GM23338 (cell line): ENCODE measurements around the gene SEC16B. TPM values are rescaled to one million over a fixed set of nuclear protein-coding genes. Genes with fewer than 3 reads are reported as not detected.

Experiments used
- ATAC-seq: fragments of 200-7000 bp; cut with Tn5 transposase; 3 replicates; pipeline ENCODE4 v1.9.1; 2020
- DNase-seq: peaks from one replicate; pipeline ENCODE4 v3.0.0-alpha.2; 2015; ENCODE audit warnings: low spot score
- H2AFZ ChIP-seq: fragments of 200-600 bp; sonication (generic); 2 replicates; pipeline ENCODE4 v1.8.0; 2016; ENCODE audit warnings: antibody characterized with exemption, mild to moderate bottlenecking, moderate library complexity
- H3F3A ChIP-seq: fragments of 200-600 bp; sonication (generic); replicated peaks from 2 replicates; pipeline ENCODE4 v1.8.0; 2017; ENCODE audit warnings: antibody characterized with exemption, mixed run types, low read depth
- H3K27ac ChIP-seq: fragments of 200-600 bp; sonication (generic); 2 replicates; pipeline ENCODE4 v1.6.1; 2016; ENCODE audit warnings: low read depth
- H3K27me3 ChIP-seq: fragments of 200-600 bp; sonication (generic); 2 replicates; pipeline ENCODE4 v1.8.0; 2016; ENCODE audit warnings: mild to moderate bottlenecking, mixed run types, moderate library complexity; ENCODE audit not compliant: insufficient read depth
- H3K36me3 ChIP-seq: fragments of 200-600 bp; sonication (generic); 2 replicates; pipeline ENCODE4 v1.8.0; 2016; ENCODE audit warnings: mild to moderate bottlenecking; ENCODE audit not compliant: insufficient read depth
- H3K4me1 ChIP-seq: fragments of 200-600 bp; sonication (generic); 2 replicates; pipeline ENCODE4 v1.8.0; 2016; ENCODE audit warnings: mild to moderate bottlenecking, moderate library complexity; ENCODE audit not compliant: insufficient read depth
- H3K4me2 ChIP-seq: fragments of 200-600 bp; sonication (generic); 2 replicates; pipeline ENCODE4 v1.7.1; 2017; ENCODE audit warnings: mixed run types
- H3K4me3 ChIP-seq: fragments of 200-600 bp; sonication (generic); 2 replicates; pipeline ENCODE4 v1.6.1; 2016; ENCODE audit warnings: mixed run types
- H3K79me2 ChIP-seq: fragments of 200-600 bp; sonication (generic); replicated peaks from 2 replicates; pipeline ENCODE4 v1.8.0; 2017; ENCODE audit warnings: mild to moderate bottlenecking; ENCODE audit not compliant: insufficient read depth
- H3K9me2 ChIP-seq: fragments of 200-600 bp; sonication (generic); 2 replicates; pipeline ENCODE4 v1.8.0; 2017; ENCODE audit not compliant: insufficient read depth
- H4K20me1 ChIP-seq: fragments of 200-600 bp; sonication (generic); replicated peaks from 2 replicates; pipeline ENCODE4 v1.8.0; 2017; ENCODE audit warnings: mild to moderate bottlenecking; ENCODE audit not compliant: insufficient read depth
- H3K27ac Mint-ChIP-seq: 2 replicates; pipeline ENCODE4 v1.8.0; 2020; ENCODE audit warnings: inconsistent platforms, mild to moderate bottlenecking, moderate library complexity, mixed read lengths
- H3K27me3 Mint-ChIP-seq: 3 replicates; pipeline ENCODE4 v1.8.0; 2022; ENCODE audit warnings: low read depth, mild to moderate bottlenecking, moderate library complexity, mixed read lengths, inconsistent platforms; ENCODE audit not compliant: insufficient read depth, poor library complexity
- H3K36me3 Mint-ChIP-seq: 3 replicates; pipeline ENCODE4 v1.8.0; 2021; ENCODE audit warnings: low read depth, mild to moderate bottlenecking, inconsistent platforms, moderate library complexity, mixed read lengths
- H3K4me1 Mint-ChIP-seq: 3 replicates; pipeline ENCODE4 v1.8.0; 2020; ENCODE audit warnings: mild to moderate bottlenecking, inconsistent platforms, mixed read lengths
- H3K4me3 Mint-ChIP-seq: 3 replicates; pipeline ENCODE4 v1.8.0; 2021; ENCODE audit warnings: moderate library complexity, mild to moderate bottlenecking, inconsistent platforms, mixed read lengths
- H3K9me3 Mint-ChIP-seq: 3 replicates; pipeline ENCODE4 v1.8.0; 2020; ENCODE audit warnings: moderate library complexity, mild to moderate bottlenecking, inconsistent platforms, mixed read lengths
- CTCF ChIP-seq, 2 experiments: fragments of 200-600 bp in 1 of 2; sonication (generic) in 1 of 2; conservative IDR thresholded peaks; 2 replicates each; pipeline versions ENCODE4 v1.5.1 to v1.6.1; 2016 to 2017; ENCODE audit warnings: antibody characterized with exemption in 2 of 2, low read depth in 2 of 2, mild to moderate bottlenecking in 2 of 2, moderate library complexity in 1 of 2
- ETS1 ChIP-seq: IDR thresholded peaks from 2 replicates; pipeline ENCODE4 v1.6.1; 2016; ENCODE audit warnings: antibody characterized with exemption
- EZH2 ChIP-seq: fragments of 200-600 bp; sonication (generic); IDR thresholded peaks from one replicate; pipeline ENCODE4 v1.8.0; 2017; ENCODE audit warnings: antibody characterized with exemption, mild to moderate bottlenecking, low read depth; ENCODE audit not compliant: unreplicated experiment
- EZH2phosphoT487 ChIP-seq: fragments of 200-600 bp; sonication (generic); IDR thresholded peaks from one replicate; pipeline ENCODE4 v1.8.1; 2018; ENCODE audit warnings: antibody characterized with exemption; ENCODE audit not compliant: unreplicated experiment
- JUNB ChIP-seq: IDR thresholded peaks from one replicate; pipeline ENCODE4 v1.6.1; 2016; ENCODE audit warnings: antibody characterized with exemption; ENCODE audit not compliant: unreplicated experiment
- NANOG ChIP-seq: IDR thresholded peaks from 2 replicates; pipeline ENCODE4 v1.6.1; 2016; ENCODE audit warnings: antibody characterized with exemption, borderline replicate concordance
- POLR2AphosphoS5 ChIP-seq: IDR thresholded peaks from 2 replicates; pipeline ENCODE4 v1.6.1; 2016; ENCODE audit warnings: antibody characterized with exemption, low read depth
- REST ChIP-seq: IDR thresholded peaks from one replicate; pipeline ENCODE4 v1.6.1; 2018; ENCODE audit warnings: antibody characterized with exemption; ENCODE audit not compliant: unreplicated experiment
- ZNF114 ChIP-seq: fragments of 250-450 bp; sonication (Bioruptor Pico); IDR thresholded peaks from 2 replicates; pipeline ENCODE4 v1.5.0; 2020; ENCODE audit warnings: mild to moderate bottlenecking, moderate library complexity
- polyA plus RNA-seq: library from polyadenylated mRNA; unstranded; fragments of >200 nt; fragmentation: Nextera tagmentation; extraction: Ambion mirVana; gene quantifications from 2 replicates; pipeline ENCODE4 v1.2.1, GENCODE V29; 2016
- total RNA-seq: library from RNA; depleted of rRNA; stranded (reverse); fragments of >200 nt; shearing (Covaris generic); gene quantifications from 2 replicates; pipeline ENCODE4 v1.2.3, GENCODE V29; 2014

Gene SEC16B
- total and polyA plus RNA-seq, 2 experiments from 2014 or later = 0.29 to 1.2 TPM

GRCh38 chr1:177937174-177937770 is 32.6 kb downstream of the SEC16B start:
- Histone ChIP-seq H2AFZ (no peak overlapping the region), H3K79me2 (no peaks in the 10 kb centered on the region), H3K4me1 (no peaks in the 10 kb centered on the region), H3K4me3 (no peak overlapping the region), H3F3A (no peaks in the 10 kb centered on the region), H3K36me3 (no peaks in the 10 kb centered on the region), H3K27me3 (no peaks in the 10 kb centered on the region), H3K27ac (no peak overlapping the region), H3K9me2 (no peaks in the 10 kb centered on the region), H3K4me2 (no peak overlapping the region), H4K20me1 (no peaks in the 10 kb centered on the region)
- ATAC-seq (peak; percentile 62; the same call in 2 of the 3 replicates), DNase-seq (no peak)
- no peak for TF ChIP-seq REST
- TF ChIP-seq CTCF (conservative IDR thresholded peaks at IDR 0.05; ENCODE audit: low read depth in 2 of 2) = no peak
- TF ChIP-seq EZH2 = no peak
- no peak for TF ChIP-seq ZNF114 (CRISPR knock-in tag)
- H3K4me1 Mint-ChIP-seq = no peaks in the 10 kb centered on the region; the same call in 2 of the 3 replicates
- no peaks in the 10 kb centered on the region for H3K36me3 Mint-ChIP-seq
- no peak overlapping the region for H3K27ac Mint-ChIP-seq
- no peaks in the 10 kb centered on the region for H3K9me3 Mint-ChIP-seq
- H3K27me3 Mint-ChIP-seq = peaks cover 2% of the 10 kb centered on the region
- no peak overlapping the region for H3K4me3 Mint-ChIP-seq

- H3K27me3 Mint-ChIP-seq = peaks cover 2% of the 10 kb centered on the region
- DNase-seq = no peak
- no peak for TF ChIP-seq CTCF (conservative IDR thresholded peaks at IDR 0.05; ENCODE audit: low read depth in 2 of 2)
- no peak for TF ChIP-seq JUNB
- no peak for TF ChIP-seq ZNF114 (CRISPR knock-in tag)
- no peak for TF ChIP-seq POLR2AphosphoS5
- TF ChIP-seq REST = no peak
- no peak for TF ChIP-seq ETS1
- no peak for TF ChIP-seq EZH2phosphoT487
- TF ChIP-seq NANOG = no peak
Observed at GRCh38 chr1:177935638-177936415, 34.0 kb downstream of the SEC16B start.

More at GRCh38 chr1:177935638-177936415, 34.0 kb downstream of the SEC16B start:
- Histone ChIP-seq H3K27me3 (no peaks in the 10 kb centered on the region), H2AFZ (no peak overlapping the region), H3K79me2 (no peaks in the 10 kb centered on the region), H3K4me2 (no peak overlapping the region), H4K20me1 (no peaks in the 10 kb centered on the region), H3K27ac (no peak overlapping the region), H3F3A (no peaks in the 10 kb centered on the region), H3K9me2 (0 out of 2 replicates have a peak, but pooled peaks cover 6% of the 10 kb centered on the region), H3K4me3 (no peak overlapping the region), H3K36me3 (no peaks in the 10 kb centered on the region), H3K4me1 (no peaks in the 10 kb centered on the region)
- ATAC-seq = no peak
- no peak overlapping the region for H3K27ac Mint-ChIP-seq
- H3K9me3 Mint-ChIP-seq = no peaks in the 10 kb centered on the region
- no peaks in the 10 kb centered on the region; the same call in 2 of the 3 replicates for H3K4me1 Mint-ChIP-seq
- H3K4me3 Mint-ChIP-seq = no peak overlapping the region
- H3K36me3 Mint-ChIP-seq = no peaks in the 10 kb centered on the region
